A673 (cell line): ENCODE measurements around the gene PHF2. TPM values are rescaled to one million over a fixed set of nuclear protein-coding genes. Genes with fewer than 3 reads are reported as not detected.

Experiments used
- BruUV-seq: library from RNA; stranded (reverse); fragments of 400-500 nt; replicated peaks from 2 replicates; lab custom pipeline; 2021; lab: Mats Ljungman, UMichigan
- CTCF ChIA-PET: fragments of 300-600 bp; sonication (Branson Sonifier 250); formaldehyde crosslinking; loops from one replicate; lab custom pipeline; 2022; ENCODE audit warnings: antibody characterized with exemption; lab: Charles Lee
- POLR2A ChIA-PET: fragments of 300-600 bp; sonication (Branson Sonifier 250); formaldehyde crosslinking; loops from one replicate; lab custom pipeline; 2022; ENCODE audit warnings: antibody characterized with exemption; ENCODE audit not compliant: low non-redundant PET; lab: Charles Lee
- DNase-seq: peaks from one replicate; pipeline ENCODE4 v3.0.0-alpha.2; 2015; ENCODE audit warnings: low spot score
- H3K27ac ChIP-seq: fragments of 200-600 bp; sonication (generic); 2 replicates; pipeline ENCODE4 v1.5.1; 2016; ENCODE audit warnings: mixed run types, low read depth, mild to moderate bottlenecking, mixed read lengths, antibody characterized with exemption, low read length; ENCODE audit not compliant: poor library complexity, severe bottlenecking
- H3K27me3 ChIP-seq: fragments of 200-600 bp; sonication (generic); replicated peaks from 2 replicates; pipeline ENCODE4 v1.6.1; 2017; ENCODE audit warnings: mixed run types, low read depth, mild to moderate bottlenecking, mixed read lengths, antibody characterized with exemption, low read length; ENCODE audit not compliant: insufficient read depth, poor library complexity
- H3K36me3 ChIP-seq: fragments of 200-600 bp; sonication (generic); 2 replicates; pipeline ENCODE4 v1.6.1; 2016; ENCODE audit warnings: mixed run types, mild to moderate bottlenecking, mixed read lengths, antibody characterized with exemption, low read length; ENCODE audit not compliant: insufficient read depth, poor library complexity, severe bottlenecking
- H3K4me1 ChIP-seq: fragments of 200-600 bp; sonication (generic); 2 replicates; pipeline ENCODE4 v1.6.1; 2017; ENCODE audit warnings: mixed run types, mild to moderate bottlenecking, mixed read lengths, antibody characterized with exemption, low read length; ENCODE audit not compliant: insufficient read depth, poor library complexity, severe bottlenecking
- H3K4me3 ChIP-seq: fragments of 200-600 bp; sonication (generic); 2 replicates; pipeline ENCODE4 v1.5.1; 2016; ENCODE audit warnings: low read depth, mixed run types, mild to moderate bottlenecking, mixed read lengths, low read length; ENCODE audit not compliant: poor library complexity, severe bottlenecking
- H3K9me3 ChIP-seq: fragments of 200-600 bp; sonication (generic); 2 replicates; pipeline ENCODE4 v1.6.1; 2016; ENCODE audit warnings: mixed run types, low read depth, mild to moderate bottlenecking, mixed read lengths, antibody characterized with exemption, low read length; ENCODE audit not compliant: poor library complexity, severe bottlenecking
- CTCF ChIP-seq: fragments of 300-800, 200-600 bp; sonication (generic); conservative IDR thresholded peaks from 2 replicates; pipeline ENCODE4 v1.5.1; 2017; ENCODE audit warnings: low read depth, mild to moderate bottlenecking, antibody characterized with exemption, low read length, moderate library complexity, mixed read lengths
- EZH2 ChIP-seq: fragments of 200-600 bp; sonication (generic); IDR thresholded peaks from 2 replicates; pipeline ENCODE4 v1.6.1; 2017; ENCODE audit warnings: borderline replicate concordance, low read depth, mild to moderate bottlenecking, mixed read lengths, antibody characterized with exemption, low read length; ENCODE audit not compliant: poor library complexity, severe bottlenecking
- intact Hi-C: fragments of 100-400 bp; cut with micrococcal nuclease; formaldehyde crosslinking; loops from one replicate; pipeline ENCODE4 v1.10.0; 2022; ENCODE audit not compliant: unreplicated experiment
- total RNA-seq: library from RNA; stranded (reverse); gene quantifications from 2 replicates; pipeline ENCODE4 v1.2.3, GENCODE V29; 2021

PHF2 gene
- total RNA-seq, 1 experiment from 2014 or later, result 32.7 TPM

GRCh38 chr9:93596399-93596798, 20.0 kb downstream of the PHF2 start:
- intact Hi-C loops, result no loop called here
- Histone ChIP-seq H3K36me3 (no peaks in the 10 kb centered on the region), H3K27ac (no peak overlapping the region), H3K4me3 (no peak overlapping the region), H3K27me3 (no peaks in the 10 kb centered on the region), H3K9me3 (no peaks in the 10 kb centered on the region), H3K4me1 (peaks cover 25% of the 10 kb centered on the region)
- DNase-seq, result no peak
- ChIA-PET CTCF (no interaction called here), POLR2A (no interaction called here)
- BruUV-seq, result no TSS peak
- TF ChIP-seq EZH2 (no peak), CTCF (no peak)

GRCh38 chr9:93597142-93597706, 20.8 kb downstream of the PHF2 start:
- intact Hi-C loops, result no loop called here
- TF ChIP-seq CTCF, result no peak
- no peak for TF ChIP-seq EZH2
- no peaks in the 10 kb centered on the region for H3K27me3 ChIP-seq
- DNase-seq, result no peak
- CTCF ChIA-PET, result interaction anchor here (0.6 kb wide), 1 partner anchor 115 kb away, joined by 4 read pairs; no protein-coding TSS in a partner anchor
- POLR2A ChIA-PET, result no interaction called here
- no peaks in the 10 kb centered on the region for H3K36me3 ChIP-seq
- peaks cover 27% of the 10 kb centered on the region for H3K4me1 ChIP-seq
- no peaks in the 10 kb centered on the region for H3K9me3 ChIP-seq
- no peak overlapping the region for H3K4me3 ChIP-seq
- no peak overlapping the region for H3K27ac ChIP-seq
- BruUV-seq, result no TSS peak

GRCh38 chr9:93597871-93598646, 21.7 kb downstream of the PHF2 start:
- POLR2A ChIA-PET, result no interaction called here
- DNase-seq, result no peak
- no peak overlapping the region for H3K4me3 ChIP-seq
- BruUV-seq, result no TSS peak
- H3K36me3 ChIP-seq, result no peaks in the 10 kb centered on the region
- no peaks in the 10 kb centered on the region for H3K9me3 ChIP-seq
- CTCF ChIA-PET, result no interaction called here
- intact Hi-C loops, result no loop called here
- peaks cover 27% of the 10 kb centered on the region for H3K4me1 ChIP-seq
- TF ChIP-seq EZH2 (no peak), CTCF (no peak)
- H3K27me3 ChIP-seq, result no peaks in the 10 kb centered on the region
- H3K27ac ChIP-seq, result no peak overlapping the region
